Esophagus squamous epithelium (tissue), 5 donors: ENCODE measurements around the gene MBNL2. TPM values are rescaled to one million over a fixed set of nuclear protein-coding genes. Genes with fewer than 3 reads are reported as not detected.

Experiments
- DNase-seq: peaks from one replicate; lab custom pipeline; 2025; lab: John Stamatoyannopoulos, UW
- H3K27ac ChIP-seq, 4 donors: fragments of 200-600 bp; sonication (generic); one replicate each; pipeline ENCODE4 v1.5.1; 2016 to 2019; ENCODE audit warnings: mild to moderate bottlenecking in 1 of 4
- H3K27me3 ChIP-seq, 4 donors: fragments of 200-600 bp; sonication (generic); 1 replicate in 3 of 4; 2 replicates in 1 of 4; pipeline versions ENCODE4 v1.5.1 to v1.6.0; 2017 to 2021; ENCODE audit warnings: antibody characterized with exemption in 1 of 4
- H3K36me3 ChIP-seq, 3 donors: fragments of 200-600 bp; sonication (generic); one replicate each; pipeline ENCODE4 v1.5.1; 2016 to 2019
- H3K4me1 ChIP-seq, 3 donors: fragments of 200-600 bp; sonication (generic); one replicate each; pipeline ENCODE4 v1.5.1; 2017 to 2019
- H3K4me3 ChIP-seq, 4 donors: fragments of 200-600 bp; sonication (generic); 1 replicate in 3 of 4; 2 replicates in 1 of 4; pipeline ENCODE4 v1.5.1; 2016 to 2019; ENCODE audit warnings: mild to moderate bottlenecking in 2 of 4, moderate library complexity in 1 of 4
- H3K9me3 ChIP-seq, 3 donors: fragments of 200-600 bp; sonication (generic); one replicate each; pipeline ENCODE4 v1.5.1; 2016 to 2019
- CTCF ChIP-seq, 6 experiments: fragments of 450-650 bp in 4 of 6; fragments of 200-600 bp in 2 of 6; sonication (generic) in 2 of 6; IDR thresholded peaks; one replicate each; pipeline ENCODE4 v1.5.1; 2016 to 2019; ENCODE audit warnings: antibody characterized with exemption in 6 of 6, mild to moderate bottlenecking in 4 of 6, moderate library complexity in 4 of 6
- POLR2A ChIP-seq, 4 donors: fragments of 450-650 bp; IDR thresholded peaks; one replicate each; pipeline ENCODE4 v1.6.1; 2017; ENCODE audit warnings: antibody characterized with exemption in 4 of 4, mild to moderate bottlenecking in 4 of 4, moderate library complexity in 3 of 4
- WGBS, 2 donors: methylation state at CpG; one replicate each; pipeline ENCODE4 v1.1.5; 2018; 5-methylcytosine and 5-hydroxymethylcytosine counted together
- intact Hi-C: fragments of 100-400 bp; cut with DNase I; formaldehyde crosslinking; loops from one replicate; pipeline ENCODE4 v1.15.0; 2022
- total RNA-seq, 4 donors: library from RNA; depleted of rRNA; stranded (reverse); fragments of >200 nt; gene quantifications; one replicate each; pipeline ENCODE4 v1.1.0, GENCODE V29; 2016
- donor health status: DM: yes; HTN: yes; CAD: no.

MBNL2 gene
- total RNA-seq, 4 donors from 2014 or later: 18.3 to 58.7 (median 29.7) TPM

GRCh38 chr13:97267418-97268059 lies 45.4 kb downstream of the MBNL2 start:
- H3K4me3 ChIP-seq: no peak overlapping the region
- H3K27me3 ChIP-seq: no peaks in the 10 kb centered on the region
- DNase-seq: no peak
- no peaks in the 10 kb centered on the region for H3K9me3 ChIP-seq
- peak overlapping the region in 3 of 4 donors; percentile 40 to 49 (median 47) for H3K27ac ChIP-seq
- 27 to 49% methylated on average over 11 of the region's 11 CpGs for WGBS, 2 donors
- peaks cover 0 to 71% (median 44%) of the 10 kb centered on the region in 3 donors for H3K4me1 ChIP-seq
- intact Hi-C loops: no loop called here
- peaks cover 0 to 4% (median 0%) of the 10 kb centered on the region in 3 donors for H3K36me3 ChIP-seq
- TF ChIP-seq CTCF (IDR thresholded peaks at IDR 0.05): no peak
- no peak for TF ChIP-seq POLR2A (IDR thresholded peaks at IDR 0.05)

- peak overlapping the region in 3 of 4 donors; percentile 37 to 49 (median 40) for H3K27ac ChIP-seq
- intact Hi-C loops: no loop called here
- H3K4me3 ChIP-seq: no peak overlapping the region
- TF ChIP-seq POLR2A (IDR thresholded peaks at IDR 0.05) (no peak), CTCF (IDR thresholded peaks at IDR 0.05) (peak in 1 of 6 experiments; percentile 13)
- no peaks in the 10 kb centered on the region for H3K9me3 ChIP-seq
- H3K27me3 ChIP-seq: no peaks in the 10 kb centered on the region
- H3K36me3 ChIP-seq: peaks cover 0 to 4% (median 0%) of the 10 kb centered on the region in 3 donors
- no peak for DNase-seq
- H3K4me1 ChIP-seq: peaks cover 2 to 84% (median 55%) of the 10 kb centered on the region in 3 donors
- 31 to 40% methylated on average over 6 of the region's 6 CpGs for WGBS, 2 donors
These were observed 46.6 kb downstream of the MBNL2 start for GRCh38 chr13:97268772-97269171.

GRCh38 chr13:97269603-97270002 lies 47.5 kb downstream of the MBNL2 start:
- no peaks in the 10 kb centered on the region for H3K27me3 ChIP-seq
- no peaks in the 10 kb centered on the region for H3K9me3 ChIP-seq
- WGBS, 2 donors: 75 to 97% methylated on average over 2 of the region's 3 CpGs
- peak overlapping the region in 3 of 4 donors; percentile 37 to 49 (median 40) for H3K27ac ChIP-seq
- no peak overlapping the region for H3K4me3 ChIP-seq
- TF ChIP-seq CTCF (IDR thresholded peaks at IDR 0.05) (no peak), POLR2A (IDR thresholded peaks at IDR 0.05) (no peak)
- peaks cover 0 to 4% (median 0%) of the 10 kb centered on the region in 3 donors for H3K36me3 ChIP-seq
- intact Hi-C loops: no loop called here
- H3K4me1 ChIP-seq: peaks cover 2 to 90% (median 63%) of the 10 kb centered on the region in 3 donors
- no peak for DNase-seq

- peak overlapping the region in 3 of 4 donors; percentile 41 to 75 (median 75) for H3K27ac ChIP-seq
- no peaks in the 10 kb centered on the region for H3K27me3 ChIP-seq
- peaks cover 13 to 90% (median 71%) of the 10 kb centered on the region in 3 donors for H3K4me1 ChIP-seq
- intact Hi-C loops: no loop called here
- DNase-seq: no peak
- TF ChIP-seq POLR2A (IDR thresholded peaks at IDR 0.05) (no peak), CTCF (IDR thresholded peaks at IDR 0.05) (no peak)
- peaks cover 0 to 15% (median 0%) of the 10 kb centered on the region in 3 donors for H3K36me3 ChIP-seq
- WGBS, 2 donors: 50 to 62% methylated on average over 1 of the region's 1 CpG
- no peak overlapping the region for H3K4me3 ChIP-seq
- no peaks in the 10 kb centered on the region for H3K9me3 ChIP-seq
These were observed 50.4 kb downstream of the MBNL2 start for GRCh38 chr13:97272526-97272925.

GRCh38 chr13:97273341-97273831 lies 51.3 kb downstream of the MBNL2 start:
- TF ChIP-seq CTCF (IDR thresholded peaks at IDR 0.05) (no peak), POLR2A (IDR thresholded peaks at IDR 0.05) (no peak)
- peaks cover 13 to 90% (median 70%) of the 10 kb centered on the region in 3 donors for H3K4me1 ChIP-seq
- H3K27ac ChIP-seq: peak overlapping the region; percentile 70 to 75 (median 74)
- no peak overlapping the region for H3K4me3 ChIP-seq
- intact Hi-C loops: no loop called here
- DNase-seq: no peak
- H3K27me3 ChIP-seq: no peaks in the 10 kb centered on the region
- no peaks in the 10 kb centered on the region for H3K9me3 ChIP-seq
- 38 to 46% methylated on average over 5 of the region's 5 CpGs for WGBS, 2 donors
- H3K36me3 ChIP-seq: peaks cover 0 to 15% (median 0%) of the 10 kb centered on the region in 3 donors
